Activated CD4-positive, alpha-beta memory T cell treated with anti-CD3 and anti-CD28 coated beads, Interleukin-2, amount 10 ng/mL, durations not matched to agents 7 days and 5 days (primary cell): Measurements from ENCODE around the gene SFRP4. TPM values are rescaled to one million over a fixed set of nuclear protein-coding genes. Genes with fewer than 3 reads are reported as not detected.
"Not testable (repeated sequence)": the region's sequence is repeated elsewhere in the genome, so short reads cannot be mapped to it uniquely, and the experiment has no call there.

Experiments used
- CTCF ChIA-PET: fragments of 350-600 bp; sonication (Branson Sonifier 250); formaldehyde crosslinking; loops from one replicate; lab custom pipeline; 2021; ENCODE audit warnings: antibody characterized with exemption, inconsistent platforms; lab: Charles Lee
- POLR2A ChIA-PET: fragments of 350-600 bp; sonication (Branson Sonifier 250); formaldehyde crosslinking; loops from one replicate; lab custom pipeline; 2021; ENCODE audit warnings: antibody characterized with exemption; lab: Charles Lee
- DNase-seq: peaks from one replicate; pipeline ENCODE4 v3.0.0-alpha.2; 2020
- H3K27ac Mint-ChIP-seq: one replicate; pipeline ENCODE4 v1.8.0; 2021; ENCODE audit warnings: mild to moderate bottlenecking, mixed read lengths
- H3K27me3 Mint-ChIP-seq: one replicate; pipeline ENCODE4 v1.8.0; 2021; ENCODE audit warnings: mixed read lengths
- H3K36me3 Mint-ChIP-seq: one replicate; pipeline ENCODE4 v1.8.0; 2021; ENCODE audit warnings: low read depth, mixed read lengths
- H3K4me1 Mint-ChIP-seq: one replicate; pipeline ENCODE4 v1.8.0; 2021; ENCODE audit warnings: mixed read lengths
- H3K4me3 Mint-ChIP-seq: one replicate; pipeline ENCODE4 v1.8.0; 2021; ENCODE audit warnings: mild to moderate bottlenecking, mixed read lengths
- H3K9me3 Mint-ChIP-seq: one replicate; pipeline ENCODE4 v1.8.0; 2021; ENCODE audit warnings: mixed read lengths
- total RNA-seq, 2 experiments: library from RNA; stranded (reverse); gene quantifications; one replicate each; pipeline ENCODE4 v1.2.3, GENCODE V29; 2021

Gene SFRP4
- not detected for total RNA-seq

DNA sequence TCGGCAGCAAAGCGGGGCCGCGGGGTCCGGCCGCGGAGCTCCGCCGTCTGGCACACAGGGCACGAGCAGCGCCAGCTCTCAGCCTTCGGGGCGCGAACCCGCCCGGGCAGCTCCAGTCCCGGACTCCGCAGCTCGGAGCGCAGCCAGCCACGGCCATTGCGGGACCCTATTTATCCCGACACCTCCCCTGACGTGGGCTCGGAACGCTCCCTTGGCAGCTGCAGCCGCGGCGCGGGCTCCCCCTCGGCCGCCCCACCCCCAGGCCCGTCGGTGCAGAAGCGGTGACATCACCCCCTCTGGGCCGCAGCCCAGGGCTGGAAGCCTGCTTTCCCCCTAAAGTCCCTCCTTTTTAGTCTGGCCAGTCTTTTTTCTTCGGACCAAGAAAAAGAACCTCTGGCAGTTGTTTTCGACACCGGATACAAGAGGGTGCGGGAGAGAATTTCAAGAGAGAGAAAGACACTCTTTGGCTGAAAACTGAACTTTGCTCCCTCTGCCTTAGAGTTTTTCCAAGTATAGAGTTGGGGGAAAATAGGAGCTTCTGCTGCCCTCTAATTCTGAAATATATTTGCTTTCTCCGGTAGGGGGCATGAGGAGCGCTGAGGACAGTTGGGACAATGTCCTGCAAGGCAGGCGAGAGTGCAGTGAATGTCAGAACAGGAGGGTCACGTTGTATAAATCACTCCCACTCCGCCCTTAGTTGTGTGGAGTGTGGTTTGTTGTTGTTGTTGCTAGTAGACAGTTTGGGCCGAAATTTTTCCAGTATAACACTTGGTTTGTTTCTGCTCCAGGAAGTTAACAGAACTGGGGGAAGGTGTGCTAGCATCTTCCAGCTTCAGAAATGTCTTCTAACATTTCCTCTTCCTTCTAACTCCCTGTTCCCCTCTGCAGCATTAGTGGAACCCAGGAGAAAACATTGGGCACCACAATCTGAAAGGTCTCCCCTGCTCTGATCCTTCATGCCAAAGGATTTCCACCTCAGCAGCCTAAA, at the start of gene SFRP4:
SFRP4 (minus strand) TSS at position 145 of the 988 bp plus-strand sequence. CDS start 280 bp downstream, outside the sequence.
- Mint-ChIP-seq H3K9me3 (no peaks in the 10 kb centered on the region), H3K4me1 (peaks cover 15% of the 10 kb centered on the region), H3K27ac (no peak within 1 kb of the TSS), H3K4me3 (no peak within 1 kb of the TSS), H3K27me3 (peaks cover 72% of the 10 kb centered on the region), H3K36me3 (no peaks in the 10 kb centered on the region)
- DNase-seq, result no peak
- ChIA-PET POLR2A (no interaction called here), CTCF (interaction anchor here (0.5 to 1.5 kb wide), 4 partner anchors 9 to 457 kb away, joined by 3 to 5 read pairs (median 3); no protein-coding TSS in a partner anchor)

GRCh38 chr7:37964196-37964595, 47.6 kb upstream of the SFRP4 start:
- Mint-ChIP-seq H3K27me3 (no peaks in the 10 kb centered on the region), H3K36me3 (no peaks in the 10 kb centered on the region), H3K27ac (no peak overlapping the region), H3K4me1 (no peaks in the 10 kb centered on the region), H3K9me3 (no peaks in the 10 kb centered on the region), H3K4me3 (no peak overlapping the region)
- DNase-seq, result no peak
- CTCF ChIA-PET, result no interaction called here
- POLR2A ChIA-PET, result no interaction called here

DNA sequence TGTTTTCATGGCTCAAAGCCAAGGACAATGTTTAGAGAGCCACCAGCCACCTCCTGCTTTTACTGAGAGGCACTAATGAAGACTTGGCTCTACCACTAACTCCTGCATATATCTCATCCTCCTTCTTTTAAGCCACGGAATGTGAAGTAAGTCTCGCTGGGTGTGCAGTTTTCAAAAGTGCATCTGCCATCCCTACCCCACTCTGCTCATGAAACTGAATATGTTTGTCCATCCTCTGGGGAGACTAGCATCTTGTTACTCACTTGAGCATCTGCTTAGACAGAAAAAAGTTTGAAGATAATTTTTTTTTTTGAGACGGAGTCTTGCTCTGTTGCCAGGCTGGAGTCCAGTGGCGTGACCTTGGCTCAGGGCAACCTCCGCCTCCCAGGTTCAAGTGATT, 44.6 kb upstream of the SFRP4 start:
- POLR2A ChIA-PET, result no interaction called here
- Mint-ChIP-seq H3K27ac (no peak overlapping the region), H3K9me3 (no peaks in the 10 kb centered on the region), H3K36me3 (no peaks in the 10 kb centered on the region), H3K4me1 (no peaks in the 10 kb centered on the region), H3K27me3 (peaks cover 4% of the 10 kb centered on the region), H3K4me3 (no peak overlapping the region)
- CTCF ChIA-PET, result no interaction called here
- no peak for DNase-seq

DNA sequence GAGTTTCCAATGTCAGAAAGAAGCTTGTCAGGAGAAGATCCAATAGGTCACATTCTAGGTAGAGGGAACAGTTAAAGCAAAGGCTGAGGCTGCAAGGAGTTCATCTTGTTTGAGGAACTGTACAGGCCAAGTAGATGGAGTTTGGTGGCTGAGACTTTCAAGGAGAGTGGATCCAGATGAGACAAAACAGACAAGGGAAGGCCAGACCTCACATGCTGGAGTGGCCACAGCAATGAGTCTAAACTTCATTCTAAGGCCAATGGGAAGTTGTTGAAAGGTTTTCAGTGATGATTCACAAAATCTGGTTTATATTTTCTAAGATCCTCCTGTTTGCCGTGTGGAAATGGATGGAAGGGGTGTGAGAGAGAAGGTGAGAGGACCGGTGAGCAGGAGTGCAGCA, 43.9 kb upstream of the SFRP4 start:
- no peak for DNase-seq
- Mint-ChIP-seq H3K36me3 (no peaks in the 10 kb centered on the region), H3K4me3 (no peak overlapping the region), H3K9me3 (no peaks in the 10 kb centered on the region), H3K27me3 (peaks cover 5% of the 10 kb centered on the region), H3K27ac (no peak overlapping the region), H3K4me1 (no peaks in the 10 kb centered on the region)
- ChIA-PET CTCF (no interaction called here), POLR2A (no interaction called here)

DNA sequence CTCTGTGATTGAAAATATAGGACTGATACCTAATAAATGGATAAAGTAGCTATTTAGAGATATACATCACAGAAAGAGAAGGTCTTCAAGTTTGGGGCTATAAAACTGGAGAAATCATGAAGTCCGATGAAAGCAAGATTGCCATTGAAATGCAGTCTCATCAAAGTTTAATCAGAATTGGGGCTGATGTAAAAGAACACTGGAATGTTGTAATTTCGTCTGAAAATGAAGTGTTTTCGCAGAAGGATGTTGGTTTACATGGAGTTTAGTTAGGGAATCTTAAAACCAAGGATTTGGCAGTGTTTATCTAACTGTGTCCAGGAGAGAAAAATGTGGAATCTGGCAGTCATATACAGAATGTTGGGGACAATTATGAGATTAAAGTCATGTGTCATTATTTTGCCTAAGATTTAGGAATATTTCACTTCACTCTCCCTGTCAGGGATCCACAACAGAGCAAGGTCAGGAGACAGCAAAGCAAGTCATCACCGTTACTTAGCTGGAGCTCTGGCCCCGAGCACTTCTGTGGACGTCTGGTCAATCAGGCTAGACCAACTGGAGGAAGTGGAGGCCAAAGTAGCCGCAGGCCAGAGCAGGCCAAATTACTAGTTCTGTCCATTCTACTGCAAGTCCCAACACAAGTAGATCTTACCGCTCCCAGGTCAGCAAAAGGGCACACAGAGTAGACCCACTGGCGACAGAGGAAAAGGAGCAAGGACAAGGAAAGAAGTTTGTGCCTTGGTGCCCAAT, 40.8 kb upstream of the SFRP4 start:
- Mint-ChIP-seq H3K9me3 (no peaks in the 10 kb centered on the region), H3K27ac (no peak overlapping the region), H3K4me1 (no peaks in the 10 kb centered on the region), H3K4me3 (no peak overlapping the region), H3K36me3 (no peaks in the 10 kb centered on the region), H3K27me3 (peaks cover 5% of the 10 kb centered on the region)
- no peak for DNase-seq
- ChIA-PET POLR2A (no interaction called here), CTCF (no interaction called here)

GRCh38 chr7:37956791-37957190, 40.2 kb upstream of the SFRP4 start:
- ChIA-PET POLR2A (no interaction called here), CTCF (no interaction called here)
- no peaks in the 10 kb centered on the region for H3K4me1 Mint-ChIP-seq
- H3K27ac Mint-ChIP-seq, result no peak overlapping the region
- H3K36me3 Mint-ChIP-seq, result no peaks in the 10 kb centered on the region
- DNase-seq, result no peak
- no peak overlapping the region for H3K4me3 Mint-ChIP-seq
- H3K27me3 Mint-ChIP-seq, result peaks cover 5% of the 10 kb centered on the region
- H3K9me3 Mint-ChIP-seq, result no peaks in the 10 kb centered on the region

GRCh38 chr7:37954217-37954616, 37.6 kb upstream of the SFRP4 start:
- H3K36me3 Mint-ChIP-seq, H3K4me3 Mint-ChIP-seq, H3K4me1 Mint-ChIP-seq, CTCF ChIA-PET, H3K27me3 Mint-ChIP-seq, DNase-seq, H3K27ac Mint-ChIP-seq, H3K9me3 Mint-ChIP-seq: not testable (repeated sequence)
- POLR2A ChIA-PET, result interaction anchor here (1.7 kb wide), 1 partner anchor 10 kb away, joined by 3 read pairs; no protein-coding TSS in a partner anchor

DNA sequence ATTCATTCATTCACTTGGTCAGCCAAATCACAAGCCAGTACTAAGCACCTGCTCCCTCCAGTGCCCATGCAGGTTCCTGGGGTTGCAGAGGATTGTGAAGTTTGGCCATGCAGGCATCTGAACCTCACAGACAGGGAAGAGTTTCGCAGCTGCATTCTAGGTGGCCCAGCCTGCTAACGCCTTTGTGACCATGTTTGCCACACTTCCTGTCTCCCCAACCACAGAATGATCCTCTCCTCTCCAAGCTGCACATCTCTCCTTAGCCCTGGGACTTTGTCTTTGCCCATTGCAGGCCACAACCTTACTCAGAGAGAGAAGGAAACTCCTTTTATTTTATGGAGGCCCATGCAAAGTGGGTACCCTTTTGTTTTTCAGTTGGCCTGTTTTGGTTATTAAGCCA, 35.6 kb upstream of the SFRP4 start:
- no peaks in the 10 kb centered on the region for H3K4me1 Mint-ChIP-seq
- CTCF ChIA-PET, result no interaction called here
- H3K9me3 Mint-ChIP-seq, result no peaks in the 10 kb centered on the region
- H3K27me3 Mint-ChIP-seq, result peaks cover 3% of the 10 kb centered on the region
- H3K4me3 Mint-ChIP-seq, result no peak overlapping the region
- POLR2A ChIA-PET, result no interaction called here
- H3K27ac Mint-ChIP-seq, result no peak overlapping the region
- DNase-seq, result no peak
- no peaks in the 10 kb centered on the region for H3K36me3 Mint-ChIP-seq

DNA sequence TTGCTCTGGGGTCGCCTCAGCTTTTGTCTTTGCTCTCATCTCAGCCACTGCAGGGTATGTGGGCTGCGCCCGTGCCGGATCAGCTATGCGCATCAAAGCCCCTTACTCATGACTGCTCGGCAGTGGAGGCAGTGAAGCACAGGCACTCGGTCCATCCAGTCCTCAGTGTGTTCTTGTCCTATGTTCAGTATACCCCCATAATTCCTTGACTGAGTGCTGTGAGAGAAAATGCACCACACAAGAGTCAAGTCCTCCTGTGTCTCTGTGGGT, 31.3 kb upstream of the SFRP4 start:
- Mint-ChIP-seq H3K36me3 (no peaks in the 10 kb centered on the region), H3K27ac (no peak overlapping the region), H3K27me3 (no peaks in the 10 kb centered on the region), H3K9me3 (no peaks in the 10 kb centered on the region), H3K4me3 (no peak overlapping the region), H3K4me1 (no peaks in the 10 kb centered on the region)
- POLR2A ChIA-PET, result no interaction called here
- CTCF ChIA-PET, result no interaction called here
- DNase-seq, result no peak

GRCh38 chr7:37947138-37947940, 30.7 kb upstream of the SFRP4 start:
- Mint-ChIP-seq H3K4me3 (no peak overlapping the region), H3K4me1 (no peaks in the 10 kb centered on the region), H3K27me3 (no peaks in the 10 kb centered on the region), H3K9me3 (no peaks in the 10 kb centered on the region), H3K27ac (no peak overlapping the region), H3K36me3 (no peaks in the 10 kb centered on the region)
- DNase-seq, result no peak
- ChIA-PET POLR2A (no interaction called here), CTCF (no interaction called here)

DNA sequence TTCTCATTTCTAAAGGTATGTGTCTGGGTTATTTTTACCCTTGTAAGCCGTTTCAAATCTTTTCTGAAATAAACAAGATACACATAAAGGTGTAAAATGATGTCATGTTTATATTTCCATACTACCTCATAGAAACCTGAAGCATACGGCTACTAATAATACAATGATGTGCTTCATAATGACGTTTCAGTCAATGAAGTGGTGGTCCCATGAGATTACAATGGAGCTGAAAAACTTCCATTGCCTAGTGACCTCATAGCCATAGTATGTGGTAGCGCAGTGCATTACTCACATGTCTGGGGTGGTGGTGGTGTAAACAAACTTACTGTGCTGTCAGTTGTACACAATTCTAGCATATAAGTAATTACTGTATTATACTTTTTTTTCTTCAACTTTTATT, 28.7 kb upstream of the SFRP4 start:
- H3K36me3 Mint-ChIP-seq, result no peaks in the 10 kb centered on the region
- H3K27me3 Mint-ChIP-seq, result no peaks in the 10 kb centered on the region
- H3K4me1 Mint-ChIP-seq, result no peaks in the 10 kb centered on the region
- H3K4me3 Mint-ChIP-seq, result no peak overlapping the region
- no peak overlapping the region for H3K27ac Mint-ChIP-seq
- DNase-seq, result no peak
- ChIA-PET POLR2A (no interaction called here), CTCF (no interaction called here)
- H3K9me3 Mint-ChIP-seq, result no peaks in the 10 kb centered on the region

DNA sequence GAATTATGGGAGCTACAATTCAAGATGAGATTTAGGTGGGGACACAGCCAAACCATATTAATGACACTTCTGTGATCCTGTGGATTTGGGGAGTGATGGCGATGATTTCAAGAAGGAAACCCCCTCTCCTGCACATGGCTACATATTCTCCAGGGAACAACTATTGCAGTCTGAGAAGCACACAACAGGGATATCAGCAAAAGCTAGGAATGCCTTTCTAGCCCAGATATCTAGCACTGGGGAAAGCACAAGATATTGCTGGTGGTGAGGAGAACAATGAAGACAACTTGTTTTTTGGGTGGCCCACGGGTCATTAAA, 28.1 kb upstream of the SFRP4 start:
- H3K9me3 Mint-ChIP-seq, result no peaks in the 10 kb centered on the region
- no peak overlapping the region for H3K27ac Mint-ChIP-seq
- no peaks in the 10 kb centered on the region for H3K36me3 Mint-ChIP-seq
- DNase-seq, result no peak
- H3K4me1 Mint-ChIP-seq, result no peaks in the 10 kb centered on the region
- no peaks in the 10 kb centered on the region for H3K27me3 Mint-ChIP-seq
- ChIA-PET CTCF (no interaction called here), POLR2A (interaction anchor here (0.9 kb wide), 1 partner anchor 9 kb away, joined by 3 read pairs; no protein-coding TSS in a partner anchor)
- no peak overlapping the region for H3K4me3 Mint-ChIP-seq
